CD14-positive monocyte (primary cell): Measurements from ENCODE around the gene IMMP1L. TPM values are rescaled to one million over a fixed set of nuclear protein-coding genes. Genes with fewer than 3 reads are reported as not detected.

Source experiments
- DNase-seq, 3 donors: peaks; one replicate each; pipeline ENCODE4 v3.0.0-alpha.2; 2011 to 2022
- H2AFZ ChIP-seq: 2 replicates; pipeline ENCODE4 v1.6.0; 2012; ENCODE audit warnings: mild to moderate bottlenecking, low read depth, low read length, inconsistent platforms; ENCODE audit not compliant: insufficient read depth, poor library complexity, severe bottlenecking
- H3K27ac ChIP-seq, 2 donors: 1 replicate in 1 of 2; 2 replicates in 1 of 2; pipeline ENCODE4 v1.5.1; 2012 to 2013; ENCODE audit warnings: low read length in 2 of 2, control low read depth in 1 of 2, inconsistent platforms in 1 of 2, low read depth in 1 of 2, mild to moderate bottlenecking in 1 of 2
- H3K27me3 ChIP-seq, 2 donors: one replicate each; pipeline versions ENCODE4 v1.6.0 to v1.6.1; 2011 to 2013; ENCODE audit warnings: low read length in 2 of 2; ENCODE audit not compliant: control insufficient read depth in 2 of 2, insufficient read depth in 2 of 2
- H3K36me3 ChIP-seq, 2 donors: replicated peaks in 1 of 2; 1 replicate in 1 of 2; 2 replicates in 1 of 2; pipeline versions ENCODE4 v1.5.1 to v1.6.1; 2012 to 2013; ENCODE audit warnings: low read length in 2 of 2, control low read depth in 1 of 2, inconsistent platforms in 1 of 2, mild to moderate bottlenecking in 1 of 2; ENCODE audit not compliant: insufficient read depth in 2 of 2, control insufficient read depth in 1 of 2
- H3K4me1 ChIP-seq, 2 donors: 1 replicate in 1 of 2; 2 replicates in 1 of 2; pipeline versions ENCODE4 v1.5.1 to v1.6.1; 2012 to 2013; ENCODE audit warnings: low read length in 2 of 2, control low read depth in 1 of 2, inconsistent platforms in 1 of 2, mild to moderate bottlenecking in 1 of 2, moderate library complexity in 1 of 2; ENCODE audit not compliant: insufficient read depth in 2 of 2, control insufficient read depth in 1 of 2
- H3K4me2 ChIP-seq: replicated peaks from 2 replicates; pipeline ENCODE3; 2012; ENCODE audit warnings: low read length, moderate library complexity, mild to moderate bottlenecking; ENCODE audit not compliant: poor library complexity, severe bottlenecking; ENCODE audit errors: extremely low read depth
- H3K4me3 ChIP-seq, 3 experiments: fragments of 200-600 bp in 1 of 3; sonication (generic) in 1 of 3; replicated peaks in 1 of 3; 1 replicate in 2 of 3; 2 replicates in 1 of 3; pipeline ENCODE4 v1.5.1; 2011 to 2013; ENCODE audit warnings: low read length in 3 of 3, mild to moderate bottlenecking in 3 of 3, control low read depth in 2 of 3, low read depth in 2 of 3, inconsistent platforms in 1 of 3, moderate library complexity in 1 of 3
- H3K79me2 ChIP-seq: 2 replicates; pipeline ENCODE4 v1.6.0; 2012; ENCODE audit warnings: mild to moderate bottlenecking, control low read depth, inconsistent platforms, low read length, moderate library complexity; ENCODE audit not compliant: insufficient read depth
- H3K9ac ChIP-seq: 2 replicates; pipeline ENCODE4 v1.6.0; 2017; ENCODE audit warnings: low read length, mild to moderate bottlenecking; ENCODE audit not compliant: insufficient read depth, poor library complexity, severe bottlenecking
- H3K9me3 ChIP-seq, 2 donors: replicated peaks in 1 of 2; 1 replicate in 1 of 2; 2 replicates in 1 of 2; pipeline versions ENCODE4 v1.5.1 to v1.6.1; 2012 to 2013; ENCODE audit warnings: low read length in 2 of 2, control low read depth in 1 of 2; ENCODE audit not compliant: control insufficient read depth in 1 of 2, insufficient read depth in 1 of 2
- H4K20me1 ChIP-seq: 2 replicates; pipeline ENCODE4 v1.6.0; 2012; ENCODE audit warnings: mild to moderate bottlenecking, low read length, control low read depth, moderate library complexity; ENCODE audit not compliant: insufficient read depth
- H3K27ac Mint-ChIP-seq, 7 donors: one replicate each; pipeline ENCODE4 v1.8.0; 2020; ENCODE audit warnings: mild to moderate bottlenecking in 7 of 7, mixed read lengths in 7 of 7, moderate library complexity in 6 of 7, inconsistent platforms in 2 of 7
- H3K27me3 Mint-ChIP-seq, 3 donors: one replicate each; pipeline ENCODE4 v1.8.0; 2021 to 2022; ENCODE audit warnings: low read depth in 3 of 3, mild to moderate bottlenecking in 3 of 3, mixed read lengths in 3 of 3, moderate library complexity in 3 of 3, inconsistent platforms in 1 of 3
- H3K36me3 Mint-ChIP-seq, 2 donors: one replicate each; pipeline ENCODE4 v1.8.0; 2020; ENCODE audit warnings: mixed read lengths in 2 of 2, inconsistent platforms in 1 of 2, mild to moderate bottlenecking in 1 of 2
- H3K4me1 Mint-ChIP-seq: one replicate; pipeline ENCODE4 v1.8.0; 2020; ENCODE audit warnings: mild to moderate bottlenecking, mixed read lengths
- H3K4me3 Mint-ChIP-seq, 2 donors: one replicate each; pipeline ENCODE4 v1.8.0; 2020; ENCODE audit warnings: mild to moderate bottlenecking in 2 of 2, mixed read lengths in 2 of 2, moderate library complexity in 1 of 2
- H3K9me3 Mint-ChIP-seq, 7 donors: one replicate each; pipeline ENCODE4 v1.8.0; 2020 to 2022; ENCODE audit warnings: mixed read lengths in 7 of 7, mild to moderate bottlenecking in 6 of 7, moderate library complexity in 6 of 7, inconsistent platforms in 2 of 7
- WGBS: methylation state at CpG from one replicate; pipeline ENCODE4 v1.1.5; 2013; ENCODE audit warnings: missing lambda C conversion rate; ENCODE audit not compliant: insufficient coverage; 5-methylcytosine and 5-hydroxymethylcytosine counted together
- intact Hi-C, 2 donors: fragments of 100-400 bp; cut with micrococcal nuclease; formaldehyde crosslinking; loops; one replicate each; pipeline versions ENCODE4 v1.15.0 to v1.15.1; 2023
- polyA plus RNA-seq, 3 donors: library from polyadenylated mRNA; depleted of rRNA in 1 of 3; unstranded in 2 of 3; stranded (reverse) in 1 of 3; fragments of 300-500 nt in 2 of 3; fragments of >200 nt in 1 of 3; fragmentation: Illumina TruSeq in 2 of 3; gene quantifications; 1 replicate in 2 of 3; 2 replicates in 1 of 3; pipeline ENCODE4 v1.2.3, GENCODE V29; 2012 to 2021
- TF ChIP-seq, protein P1 (sequence below): fragments of 200-600 bp; IDR thresholded peaks from one replicate; pipeline ENCODE4 v1.8.0; 2022; ENCODE audit warnings: antibody characterized with exemption, mild to moderate bottlenecking

Gene IMMP1L
- polyA plus RNA-seq, 3 donors, result 0.53 to 5.0 (median 4.7) TPM

DNA sequence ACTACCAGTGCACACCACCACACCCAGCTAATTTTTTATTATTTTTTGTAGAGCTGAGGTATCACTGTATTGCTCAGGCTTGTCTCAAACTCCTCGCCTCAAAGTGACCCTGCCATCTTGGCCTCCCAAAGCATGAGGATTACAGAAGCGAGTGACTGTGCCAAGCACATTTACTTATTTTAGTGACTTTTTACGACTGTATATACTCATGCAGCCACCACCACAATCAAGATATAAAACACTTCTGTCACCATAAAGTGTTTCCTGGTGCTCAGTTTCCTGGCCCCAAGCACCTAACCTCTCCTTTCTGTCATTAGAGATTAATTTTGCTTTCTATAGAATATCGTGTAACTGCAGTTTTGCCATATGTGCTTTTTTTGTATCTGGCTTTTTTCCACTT, 26.1 kb upstream of the IMMP1L start:
- intact Hi-C loops, result no loop called here
- H3K9me3 ChIP-seq, result peaks cover 0 to 4% of the 10 kb centered on the region in 2 donors
- no peak overlapping the region for H3K27ac Mint-ChIP-seq
- H3K79me2 ChIP-seq, result no peaks in the 10 kb centered on the region
- H4K20me1 ChIP-seq, result no peaks in the 10 kb centered on the region
- H3K36me3 ChIP-seq, result peaks cover 2 to 11% of the 10 kb centered on the region in 2 donors
- no peak overlapping the region for H2AFZ ChIP-seq
- H3K27me3 ChIP-seq, result no peaks in the 10 kb centered on the region
- no peak overlapping the region for H3K4me3 Mint-ChIP-seq
- no peak overlapping the region for H3K27ac ChIP-seq
- no peaks in the 10 kb centered on the region for H3K4me1 Mint-ChIP-seq
- no peak overlapping the region for H3K4me3 ChIP-seq
- TF ChIP-seq, protein P1, sequence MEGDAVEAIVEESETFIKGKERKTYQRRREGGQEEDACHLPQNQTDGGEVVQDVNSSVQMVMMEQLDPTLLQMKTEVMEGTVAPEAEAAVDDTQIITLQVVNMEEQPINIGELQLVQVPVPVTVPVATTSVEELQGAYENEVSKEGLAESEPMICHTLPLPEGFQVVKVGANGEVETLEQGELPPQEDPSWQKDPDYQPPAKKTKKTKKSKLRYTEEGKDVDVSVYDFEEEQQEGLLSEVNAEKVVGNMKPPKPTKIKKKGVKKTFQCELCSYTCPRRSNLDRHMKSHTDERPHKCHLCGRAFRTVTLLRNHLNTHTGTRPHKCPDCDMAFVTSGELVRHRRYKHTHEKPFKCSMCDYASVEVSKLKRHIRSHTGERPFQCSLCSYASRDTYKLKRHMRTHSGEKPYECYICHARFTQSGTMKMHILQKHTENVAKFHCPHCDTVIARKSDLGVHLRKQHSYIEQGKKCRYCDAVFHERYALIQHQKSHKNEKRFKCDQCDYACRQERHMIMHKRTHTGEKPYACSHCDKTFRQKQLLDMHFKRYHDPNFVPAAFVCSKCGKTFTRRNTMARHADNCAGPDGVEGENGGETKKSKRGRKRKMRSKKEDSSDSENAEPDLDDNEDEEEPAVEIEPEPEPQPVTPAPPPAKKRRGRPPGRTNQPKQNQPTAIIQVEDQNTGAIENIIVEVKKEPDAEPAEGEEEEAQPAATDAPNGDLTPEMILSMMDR, result no peak
- no peak overlapping the region for H3K9ac ChIP-seq
- H3K9me3 Mint-ChIP-seq, result peaks cover 3 to 21% (median 10%) of the 10 kb centered on the region in 7 donors
- peaks cover 16 to 33% of the 10 kb centered on the region in 2 donors for H3K36me3 Mint-ChIP-seq
- WGBS, result 100% methylated on average over 2 of the region's 4 CpGs
- peaks cover 0 to 2% (median 1%) of the 10 kb centered on the region in 3 donors for H3K27me3 Mint-ChIP-seq
- no peak overlapping the region for H3K4me2 ChIP-seq
- no peaks in the 10 kb centered on the region for H3K4me1 ChIP-seq
- no peak for DNase-seq

DNA sequence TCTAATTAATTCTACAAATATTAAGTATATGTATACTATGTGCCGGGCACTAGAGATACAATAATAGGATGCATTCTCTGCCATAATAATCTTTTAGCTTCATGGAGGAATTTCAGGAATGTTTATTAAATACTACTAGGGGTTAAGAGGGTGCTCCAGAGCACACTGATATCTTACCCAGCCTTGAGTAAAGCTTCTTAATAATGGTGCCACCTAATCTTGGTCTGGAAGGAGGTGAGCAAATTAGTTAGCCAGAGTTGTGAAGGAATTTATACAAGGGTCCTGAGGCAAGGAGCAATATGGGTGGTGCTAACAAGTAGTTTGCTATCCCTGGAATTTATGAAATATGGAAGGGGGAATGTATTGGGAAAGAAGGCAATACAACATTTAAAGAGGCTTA, 21.9 kb upstream of the IMMP1L start:
- intact Hi-C loops, result no loop called here
- no CpG with 5 or more reads among the region's 1 CpG for WGBS
- Mint-ChIP-seq H3K9me3 (peaks cover 0 to 14% (median 8%) of the 10 kb centered on the region in 7 donors), H3K4me1 (no peaks in the 10 kb centered on the region), H3K27me3 (peaks cover 0 to 1% (median 0%) of the 10 kb centered on the region in 3 donors), H3K36me3 (peaks cover 7 to 12% of the 10 kb centered on the region in 2 donors), H3K27ac (no peak overlapping the region), H3K4me3 (no peak overlapping the region)
- H4K20me1 ChIP-seq, result no peaks in the 10 kb centered on the region
- H3K36me3 ChIP-seq, result peaks cover 0 to 5% of the 10 kb centered on the region in 2 donors
- H3K27me3 ChIP-seq, result no peaks in the 10 kb centered on the region
- TF ChIP-seq, protein P1, result no peak
- no peak overlapping the region for H3K4me2 ChIP-seq
- no peak for DNase-seq
- H2AFZ ChIP-seq, result no peak overlapping the region
- no peak overlapping the region for H3K9ac ChIP-seq
- no peaks in the 10 kb centered on the region for H3K79me2 ChIP-seq
- no peaks in the 10 kb centered on the region for H3K4me1 ChIP-seq
- H3K4me3 ChIP-seq, result no peak overlapping the region
- H3K27ac ChIP-seq, result no peak overlapping the region
- peaks cover 0 to 4% of the 10 kb centered on the region in 2 donors for H3K9me3 ChIP-seq
